MM.1S (cell line): ENCODE data around the gene LGI1.

Experiments used
- DNase-seq: peaks from one replicate; pipeline ENCODE4 v3.0.0-alpha.2; 2015
- H2AFZ ChIP-seq: fragments of 300-600 bp; sonication (generic); 2 replicates; pipeline ENCODE4 v1.6.0; 2016; ENCODE audit warnings: antibody characterized with exemption, low read length
- H3F3A ChIP-seq: fragments of 300-600 bp; sonication (generic); 2 replicates; pipeline ENCODE4 v1.6.1; 2016; ENCODE audit warnings: mild to moderate bottlenecking, antibody characterized with exemption, low read length, moderate library complexity, mixed read lengths; ENCODE audit not compliant: insufficient read depth
- H3K27ac ChIP-seq: fragments of 300-600 bp; sonication (generic); 2 replicates; pipeline ENCODE4 v1.5.1; 2016; ENCODE audit warnings: mild to moderate bottlenecking, low read length
- H3K27me3 ChIP-seq: fragments of 300-600 bp; sonication (generic); replicated peaks from 2 replicates; pipeline ENCODE4 v1.6.0; 2016; ENCODE audit warnings: low read length; ENCODE audit not compliant: insufficient read depth
- H3K36me3 ChIP-seq: fragments of 300-600 bp; sonication (generic); replicated peaks from 2 replicates; pipeline ENCODE4 v1.6.1; 2016; ENCODE audit warnings: mild to moderate bottlenecking, low read length, mixed read lengths; ENCODE audit not compliant: insufficient read depth
- H3K4me1 ChIP-seq: fragments of 300-600 bp; sonication (generic); 2 replicates; pipeline ENCODE4 v1.6.1; 2016; ENCODE audit warnings: low read length, mixed read lengths
- H3K4me2 ChIP-seq: fragments of 300-600 bp; sonication (generic); 2 replicates; pipeline ENCODE4 v1.6.0; 2016; ENCODE audit warnings: low read depth, low read length
- H3K4me3 ChIP-seq: fragments of 300-600 bp; sonication (generic); 2 replicates; pipeline ENCODE4 v1.5.1; 2016; ENCODE audit warnings: low read length, mixed read lengths
- H3K79me2 ChIP-seq: fragments of 300-600 bp; sonication (generic); 2 replicates; pipeline ENCODE4 v1.6.1; 2016; ENCODE audit warnings: mixed run types, low read length, mixed read lengths
- H3K9ac ChIP-seq: fragments of 300-600 bp; sonication (generic); 2 replicates; pipeline ENCODE4 v1.6.1; 2016; ENCODE audit warnings: low read length, mixed read lengths
- H3K9me2 ChIP-seq: fragments of 300-600 bp; sonication (generic); replicated peaks from 2 replicates; pipeline ENCODE4 v1.6.1; 2016; ENCODE audit warnings: mild to moderate bottlenecking, low read length, mixed read lengths; ENCODE audit not compliant: insufficient read depth
- H3K9me3 ChIP-seq: fragments of 300-600 bp; sonication (generic); replicated peaks from 2 replicates; pipeline ENCODE4 v1.6.1; 2016; ENCODE audit warnings: mild to moderate bottlenecking, low read length, mixed read lengths; ENCODE audit not compliant: insufficient read depth
- H4K20me1 ChIP-seq: fragments of 300-600 bp; sonication (generic); 2 replicates; pipeline ENCODE4 v1.6.1; 2016; ENCODE audit warnings: mild to moderate bottlenecking, low read length, moderate library complexity, mixed read lengths; ENCODE audit not compliant: insufficient read depth
- EZH2 ChIP-seq: fragments of 300-600 bp; sonication (generic); optimal IDR thresholded peaks from 2 replicates; pipeline ENCODE3; 2017; ENCODE audit warnings: low read depth, mild to moderate bottlenecking, antibody characterized with exemption, low read length, mixed read lengths
- EZH2phosphoT487 ChIP-seq: fragments of 300-600 bp; sonication (generic); IDR thresholded peaks from 2 replicates; pipeline ENCODE4 v1.6.1; 2018; ENCODE audit warnings: antibody characterized with exemption, low read length
- TF ChIP-seq, protein P1 (sequence below): fragments of 300-600 bp; sonication (generic); IDR thresholded peaks from 2 replicates; pipeline ENCODE4 v1.5.1; 2016; ENCODE audit warnings: antibody characterized with exemption, low read length, mixed read lengths

Gene LGI1

DNA sequence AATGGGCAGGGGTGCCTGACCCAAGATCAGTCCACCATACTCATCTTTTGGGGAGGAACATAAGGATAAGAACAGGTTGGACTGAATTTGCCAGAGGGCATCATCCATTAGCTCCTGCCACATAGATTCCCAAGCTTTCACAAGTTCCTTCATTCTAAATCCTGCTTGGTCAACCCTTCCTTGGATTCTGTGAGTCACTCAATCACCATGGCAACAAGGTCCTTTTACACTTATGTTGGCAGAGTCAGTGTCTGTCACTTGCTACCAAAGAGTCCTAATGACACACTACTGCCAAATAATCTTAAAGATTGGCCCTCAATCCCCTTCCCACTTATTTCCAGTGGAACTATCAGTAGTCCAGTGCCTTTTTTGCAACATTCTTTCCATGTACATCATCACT lies 5.0 kb upstream of the LGI1 start:
- Histone ChIP-seq H3K9ac (no peak overlapping the region), H3K4me1 (no peaks in the 10 kb centered on the region), H2AFZ (no peak overlapping the region), H3K27ac (no peak overlapping the region), H3K36me3 (no peaks in the 10 kb centered on the region), H3K9me2 (no peaks in the 10 kb centered on the region), H3K9me3 (no peaks in the 10 kb centered on the region), H3K4me2 (no peak overlapping the region), H4K20me1 (no peaks in the 10 kb centered on the region), H3F3A (no peaks in the 10 kb centered on the region), H3K27me3 (no peaks in the 10 kb centered on the region), H3K79me2 (no peaks in the 10 kb centered on the region), H3K4me3 (no peak overlapping the region)
- TF ChIP-seq EZH2: no peak
- TF ChIP-seq, protein P1, sequence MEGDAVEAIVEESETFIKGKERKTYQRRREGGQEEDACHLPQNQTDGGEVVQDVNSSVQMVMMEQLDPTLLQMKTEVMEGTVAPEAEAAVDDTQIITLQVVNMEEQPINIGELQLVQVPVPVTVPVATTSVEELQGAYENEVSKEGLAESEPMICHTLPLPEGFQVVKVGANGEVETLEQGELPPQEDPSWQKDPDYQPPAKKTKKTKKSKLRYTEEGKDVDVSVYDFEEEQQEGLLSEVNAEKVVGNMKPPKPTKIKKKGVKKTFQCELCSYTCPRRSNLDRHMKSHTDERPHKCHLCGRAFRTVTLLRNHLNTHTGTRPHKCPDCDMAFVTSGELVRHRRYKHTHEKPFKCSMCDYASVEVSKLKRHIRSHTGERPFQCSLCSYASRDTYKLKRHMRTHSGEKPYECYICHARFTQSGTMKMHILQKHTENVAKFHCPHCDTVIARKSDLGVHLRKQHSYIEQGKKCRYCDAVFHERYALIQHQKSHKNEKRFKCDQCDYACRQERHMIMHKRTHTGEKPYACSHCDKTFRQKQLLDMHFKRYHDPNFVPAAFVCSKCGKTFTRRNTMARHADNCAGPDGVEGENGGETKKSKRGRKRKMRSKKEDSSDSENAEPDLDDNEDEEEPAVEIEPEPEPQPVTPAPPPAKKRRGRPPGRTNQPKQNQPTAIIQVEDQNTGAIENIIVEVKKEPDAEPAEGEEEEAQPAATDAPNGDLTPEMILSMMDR: no peak
- no peak for TF ChIP-seq EZH2phosphoT487
- no peak for DNase-seq

DNA sequence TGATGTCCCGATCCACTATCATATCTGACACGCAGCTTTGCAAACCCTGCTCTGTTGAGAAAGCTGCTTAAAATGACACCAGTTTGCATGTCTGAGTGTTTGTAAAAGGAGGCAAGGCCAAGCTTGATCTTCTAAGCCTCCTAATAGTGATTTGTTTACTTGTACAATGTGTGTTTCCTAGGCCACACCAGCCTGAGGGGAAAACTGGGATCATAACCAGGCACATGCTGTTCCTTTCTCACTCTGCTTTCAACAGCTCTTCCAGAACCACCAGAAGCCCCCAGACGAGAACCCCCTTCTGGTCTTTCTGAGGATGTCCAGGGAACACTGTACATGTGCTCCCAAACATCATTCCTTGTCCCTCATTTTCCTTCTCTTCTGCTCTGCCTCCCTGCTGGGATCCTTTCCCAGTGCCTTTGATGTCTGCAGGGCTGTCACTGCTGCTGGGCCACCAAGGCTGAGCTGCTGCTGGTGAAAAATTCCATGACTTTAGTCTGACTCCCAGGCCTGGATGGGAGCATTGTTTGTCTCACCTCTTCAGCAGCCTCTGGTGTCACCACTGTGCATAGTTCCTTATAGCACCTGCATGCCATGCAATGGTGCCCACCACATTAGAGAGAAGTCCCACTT lies 4.0 kb upstream of the LGI1 start:
- Histone ChIP-seq H3K27me3 (no peaks in the 10 kb centered on the region), H3K4me3 (no peak overlapping the region), H4K20me1 (no peaks in the 10 kb centered on the region), H2AFZ (no peak overlapping the region), H3K4me1 (no peaks in the 10 kb centered on the region), H3K9me2 (no peaks in the 10 kb centered on the region), H3K4me2 (no peak overlapping the region), H3K36me3 (no peaks in the 10 kb centered on the region), H3K9me3 (no peaks in the 10 kb centered on the region), H3K9ac (no peak overlapping the region), H3K27ac (no peak overlapping the region), H3K79me2 (no peaks in the 10 kb centered on the region), H3F3A (no peaks in the 10 kb centered on the region)
- TF ChIP-seq EZH2phosphoT487: no peak
- TF ChIP-seq, protein P1: no peak
- no peak for TF ChIP-seq EZH2
- no peak for DNase-seq

DNA sequence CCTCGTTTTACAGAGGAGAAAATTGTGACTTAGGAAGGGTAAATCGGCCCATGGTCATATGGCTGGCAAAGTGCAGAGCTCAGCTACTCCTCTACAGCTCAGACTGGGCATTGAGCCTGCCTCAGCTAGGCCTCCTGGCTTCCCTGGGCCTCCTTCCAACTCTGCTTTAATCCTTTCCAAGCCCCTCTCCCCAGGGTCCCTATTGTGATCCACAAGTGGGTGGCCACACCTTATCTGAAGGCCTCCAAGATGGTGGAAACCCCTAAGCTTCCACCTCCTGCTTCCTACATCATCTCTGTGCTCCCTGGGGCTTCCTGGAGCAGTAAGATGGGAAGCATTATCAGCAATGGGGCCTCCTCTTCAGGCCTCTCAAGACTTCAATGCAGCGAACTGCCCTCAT lies 3.0 kb upstream of the LGI1 start:
- no peaks in the 10 kb centered on the region for H3K79me2 ChIP-seq
- no peak for DNase-seq
- no peak overlapping the region for H3K9ac ChIP-seq
- no peaks in the 10 kb centered on the region for H4K20me1 ChIP-seq
- no peak overlapping the region for H3K27ac ChIP-seq
- no peak overlapping the region for H2AFZ ChIP-seq
- H3K9me3 ChIP-seq: no peaks in the 10 kb centered on the region
- no peaks in the 10 kb centered on the region for H3K27me3 ChIP-seq
- no peak for TF ChIP-seq EZH2phosphoT487
- no peak for TF ChIP-seq EZH2
- TF ChIP-seq, protein P1: no peak
- no peak overlapping the region for H3K4me3 ChIP-seq
- no peak overlapping the region for H3K4me2 ChIP-seq
- H3K4me1 ChIP-seq: no peaks in the 10 kb centered on the region
- no peaks in the 10 kb centered on the region for H3F3A ChIP-seq
- no peaks in the 10 kb centered on the region for H3K9me2 ChIP-seq
- no peaks in the 10 kb centered on the region for H3K36me3 ChIP-seq
